Hematopoietic multipotent progenitor cell treated with erythropoietin and hydrocortisone succinate and interleukin-3 and kit ligand, for 8 days (in vitro differentiated cells): ENCODE data around the gene DBX1.
"Not testable (repeated sequence)": the region's sequence is repeated elsewhere in the genome, so short reads cannot be mapped to it uniquely, and the experiment has no call there.

Source experiments
- DNase-seq: peaks from one replicate; pipeline ENCODE4 v3.0.0-alpha.2; 2015

Gene DBX1

GRCh38 chr11:20160425-20161229, at the start of gene DBX1:
TSS of gene DBX1 (minus strand) at chr11:20160475. CDS start at chr11:20160324, 151 bp downstream.
- DNase-seq: no peak

GRCh38 chr11:20208622-20209111, 48.4 kb upstream of the DBX1 start:
- no peak for DNase-seq

GRCh38 chr11:20207781-20208621, 47.7 kb upstream of the DBX1 start:
- DNase-seq: no peak

GRCh38 chr11:20205807-20206206, 45.5 kb upstream of the DBX1 start:
- DNase-seq: no peak

- peak; percentile 59 for DNase-seq
These were observed 44.4 kb upstream of the DBX1 start for GRCh38 chr11:20204681-20205080.

- peak; percentile 87 for DNase-seq
These were observed 43.6 kb upstream of the DBX1 start for GRCh38 chr11:20203831-20204230.

GRCh38 chr11:20201231-20201630, 41.0 kb upstream of the DBX1 start:
- DNase-seq: no peak

- not testable (repeated sequence) for DNase-seq
These were observed 40.2 kb upstream of the DBX1 start for GRCh38 chr11:20200331-20200955.

GRCh38 chr11:20197881-20198280, 37.6 kb upstream of the DBX1 start:
- DNase-seq: no peak

- no peak for DNase-seq
These were observed 34.2 kb upstream of the DBX1 start for GRCh38 chr11:20194470-20194869.

GRCh38 chr11:20193307-20193706, 33.0 kb upstream of the DBX1 start:
- DNase-seq: no peak

GRCh38 chr11:20192641-20193040, 32.4 kb upstream of the DBX1 start:
- no peak for DNase-seq

- DNase-seq: no peak
These were observed 31.9 kb upstream of the DBX1 start for GRCh38 chr11:20192151-20192550.

GRCh38 chr11:20178976-20179375, 18.7 kb upstream of the DBX1 start:
- DNase-seq: no peak

GRCh38 chr11:20177136-20177535, 16.9 kb upstream of the DBX1 start:
- no peak for DNase-seq

GRCh38 chr11:20172721-20173447, 12.6 kb upstream of the DBX1 start:
- DNase-seq: no peak

GRCh38 chr11:20163783-20164481, 3.7 kb upstream of the DBX1 start:
- no peak for DNase-seq

GRCh38 chr11:20162824-20163782, 2.8 kb upstream of the DBX1 start:
- DNase-seq: peak; percentile 10

GRCh38 chr11:20161923-20162744, 1.9 kb upstream of the DBX1 start:
- DNase-seq: no peak
